HG03342 (cell line): ENCODE measurements around the gene LHPP.

Experiments
- ATAC-seq: cut with Tn5 transposase; IDR thresholded peaks from one replicate; pipeline ENCODE4 v1.9.1; 2021; ENCODE audit warnings: mild to moderate bottlenecking, moderate library complexity; ENCODE audit not compliant: unreplicated experiment

LHPP gene

DNA sequence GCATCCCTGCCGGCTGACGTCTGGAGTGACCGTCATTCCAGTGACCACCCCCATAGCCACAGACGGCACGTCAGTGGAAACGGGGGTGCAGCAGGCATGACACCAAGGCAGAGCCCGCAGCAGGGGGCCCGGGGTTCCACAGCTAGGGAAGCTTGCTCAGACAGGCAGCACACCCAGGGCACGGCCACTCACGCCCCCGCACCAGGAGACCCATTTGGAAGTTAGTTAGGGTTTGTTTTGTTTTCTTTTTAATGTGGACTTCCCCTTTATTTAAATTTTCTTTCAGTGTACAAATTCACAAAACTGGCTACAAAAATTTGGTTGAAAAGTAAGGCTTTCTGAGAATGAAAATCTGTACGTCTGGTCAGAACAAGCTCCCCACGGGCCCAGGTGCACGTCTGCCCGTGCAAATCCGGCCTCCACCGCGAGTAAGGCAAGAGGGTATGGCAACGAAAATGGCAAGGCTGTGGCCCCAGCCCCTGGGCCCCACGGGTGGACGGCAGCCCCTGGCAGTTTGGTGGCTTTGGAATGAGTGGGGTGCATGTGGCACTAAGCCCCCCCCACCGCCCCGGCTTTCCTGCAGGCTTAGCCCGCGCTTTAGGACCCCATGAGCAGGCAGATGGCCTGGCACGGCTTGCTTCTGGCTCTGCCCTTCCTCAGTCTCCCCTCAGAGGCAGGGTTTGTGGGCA, 158.3 kb downstream of the LHPP start:
- ATAC-seq, result peak; percentile 38

DNA sequence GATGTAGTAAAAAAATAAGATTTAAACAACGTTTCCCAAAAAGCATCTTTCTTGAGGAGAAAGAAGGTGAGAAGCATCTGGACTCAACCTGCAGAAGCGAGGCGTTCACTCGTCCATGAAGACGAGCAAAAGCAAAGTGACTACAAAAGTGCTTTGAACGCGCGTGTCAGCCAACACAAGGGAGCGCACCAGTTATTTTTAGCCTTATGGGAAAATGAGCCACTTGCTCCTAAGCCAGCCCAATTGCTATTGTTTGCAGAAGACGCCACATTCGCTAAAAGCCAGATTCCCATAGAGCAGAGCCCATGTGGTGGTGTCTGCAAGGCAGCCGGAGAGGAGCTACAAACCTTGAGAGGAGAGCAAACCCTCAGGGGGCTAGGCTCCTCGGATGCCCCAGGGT, 160.0 kb downstream of the LHPP start:
- ATAC-seq, result no peak

- ATAC-seq, result no peak
Measured at GRCh38 chr10:124622158-124622557, 160.5 kb downstream of the LHPP start.

DNA sequence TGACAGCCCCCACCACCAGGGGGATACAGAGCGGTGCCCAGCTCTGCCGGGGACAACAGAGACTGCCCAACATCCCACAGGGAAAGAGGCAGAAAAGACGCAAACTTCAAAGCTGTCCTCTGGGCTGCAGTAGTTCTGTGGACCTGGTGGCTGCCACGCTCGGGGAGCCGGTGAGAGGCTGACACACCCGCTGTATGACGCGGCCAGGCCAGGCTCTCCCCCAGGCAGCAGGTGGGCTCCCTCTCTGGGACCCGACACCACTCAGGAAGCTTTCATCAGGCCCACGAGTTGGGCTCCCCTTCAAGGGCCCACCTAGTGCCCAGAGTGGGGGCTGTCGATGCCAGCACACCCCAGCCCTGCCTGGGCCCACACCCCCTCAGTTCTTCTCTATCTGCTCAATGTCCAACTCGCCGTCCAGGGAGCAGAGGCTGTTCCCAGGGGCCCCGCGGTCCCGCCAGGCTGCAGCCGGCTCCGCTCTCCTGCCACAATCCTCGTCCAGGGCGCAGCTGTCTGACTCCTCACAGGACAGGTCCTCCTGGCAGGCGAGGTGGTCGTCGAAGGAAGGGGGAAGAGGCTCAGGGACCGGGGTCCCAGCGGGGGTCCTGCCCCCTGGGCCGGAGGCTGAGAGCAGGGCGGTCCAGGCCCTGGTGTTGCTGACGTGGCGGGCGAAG, 161.4 kb downstream of the LHPP start:
- no peak for ATAC-seq

- ATAC-seq, result no peak
Measured at GRCh38 chr10:124624006-124624405, 162.4 kb downstream of the LHPP start.

GRCh38 chr10:124624466-124624865, 162.8 kb downstream of the LHPP start:
- no peak for ATAC-seq

DNA sequence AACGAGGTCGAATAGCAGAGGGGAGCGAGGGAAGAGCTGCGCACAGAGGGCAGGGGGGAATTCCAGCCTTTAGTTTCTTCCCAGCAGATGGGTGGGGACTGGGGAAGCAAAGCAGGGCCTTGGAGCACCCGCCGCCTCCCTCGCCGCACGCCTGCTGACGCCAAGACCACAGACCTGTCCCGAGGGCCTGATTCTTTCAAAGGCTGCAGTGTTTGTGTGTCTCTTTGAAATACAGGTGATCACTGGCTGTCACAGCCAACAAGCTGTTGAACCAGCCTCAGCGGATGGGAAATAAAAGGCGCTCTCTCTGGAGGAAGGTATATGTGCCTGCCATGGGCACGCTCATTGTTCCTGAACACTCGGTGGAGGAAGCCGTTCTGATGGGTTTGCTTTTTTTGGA, 163.3 kb downstream of the LHPP start:
- no peak for ATAC-seq

DNA sequence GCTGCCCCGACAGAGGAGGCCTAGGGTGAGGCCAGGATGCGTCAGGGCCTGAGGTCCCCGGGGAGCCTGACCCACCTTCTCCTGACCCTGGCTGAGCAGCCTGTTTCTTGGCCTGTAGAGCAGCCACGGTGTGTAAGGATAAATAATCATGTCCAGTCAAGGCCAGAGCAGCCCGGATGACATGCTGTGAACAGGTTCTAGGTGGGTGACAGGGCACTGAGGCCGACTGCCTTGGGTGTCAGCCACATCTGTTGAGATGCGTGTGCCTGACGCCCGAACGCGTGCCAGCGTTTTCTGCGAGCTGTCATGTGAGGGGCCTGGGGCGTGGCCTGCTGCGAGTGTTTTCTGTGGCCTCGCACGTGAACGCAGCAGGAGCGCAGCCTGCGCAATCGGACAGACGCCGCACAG, 164.2 kb downstream of the LHPP start:
- ATAC-seq, result no peak

- no peak for ATAC-seq
Measured at GRCh38 chr10:124626759-124627380, 165.2 kb downstream of the LHPP start.

DNA sequence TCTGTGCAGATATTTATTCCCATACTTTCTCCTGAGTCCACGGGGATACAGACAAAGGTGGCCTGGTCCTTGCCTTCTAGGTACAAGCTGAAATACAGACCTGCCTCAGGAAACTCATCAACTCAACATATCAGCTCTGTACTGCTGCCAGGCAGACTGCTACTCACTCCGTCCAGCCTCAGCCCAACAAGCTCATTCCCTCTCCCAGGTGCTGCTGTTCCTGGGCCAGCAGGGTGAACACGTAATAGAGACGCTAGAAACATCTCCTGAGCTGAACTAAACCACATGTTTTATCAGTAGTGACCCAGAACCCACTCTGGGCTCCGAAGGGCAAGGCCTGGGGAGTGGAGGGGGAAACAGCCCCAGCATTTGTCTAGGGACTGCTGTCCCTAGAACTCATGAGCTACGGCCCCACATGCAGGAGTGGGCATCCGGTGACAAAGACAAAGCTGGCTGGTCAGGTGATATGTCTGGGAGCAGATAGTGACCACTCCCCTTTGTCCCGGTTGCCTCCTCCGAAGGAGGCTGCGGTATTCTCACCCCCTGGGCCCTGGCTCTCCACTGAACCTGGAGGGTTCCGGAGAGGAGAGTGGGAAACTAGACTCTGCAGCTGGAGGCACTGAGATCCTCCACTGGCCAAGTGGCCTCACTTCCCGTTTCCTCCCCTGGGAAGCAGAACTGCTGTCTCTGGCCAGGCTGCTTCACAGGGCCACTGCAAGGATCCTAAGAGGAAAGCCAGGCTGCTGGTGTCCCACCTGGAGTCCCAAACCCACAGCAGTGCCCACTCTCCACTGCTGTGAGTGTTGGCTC, 166.4 kb downstream of the LHPP start:
- no peak for ATAC-seq

GRCh38 chr10:124628676-124629021, 167.0 kb downstream of the LHPP start:
- no peak for ATAC-seq

- ATAC-seq, result no peak
Measured at GRCh38 chr10:124629415-124629814, 167.8 kb downstream of the LHPP start.

DNA sequence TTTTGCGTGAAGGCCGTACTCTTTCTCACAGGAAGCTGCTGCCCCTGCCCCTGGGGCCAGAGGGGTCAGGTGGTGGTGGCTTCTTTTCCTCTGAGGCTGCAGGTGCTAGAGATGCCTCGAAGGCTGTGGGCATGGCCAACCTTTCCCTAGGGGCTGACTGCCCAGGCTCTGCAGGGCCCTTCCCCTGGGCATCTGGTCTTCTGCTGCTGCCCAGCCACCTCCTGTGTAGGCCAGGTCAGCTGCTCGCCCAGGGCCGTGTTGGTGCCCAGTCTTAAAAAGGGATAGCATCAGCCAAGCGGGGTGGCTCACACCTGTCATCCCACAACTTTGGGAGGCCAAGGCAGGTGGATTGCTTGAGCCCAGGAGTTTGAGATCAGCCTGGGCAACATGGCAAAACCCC, 168.2 kb downstream of the LHPP start:
- no peak for ATAC-seq

GRCh38 chr10:124630551-124630950, 168.9 kb downstream of the LHPP start:
- ATAC-seq, result no peak

DNA sequence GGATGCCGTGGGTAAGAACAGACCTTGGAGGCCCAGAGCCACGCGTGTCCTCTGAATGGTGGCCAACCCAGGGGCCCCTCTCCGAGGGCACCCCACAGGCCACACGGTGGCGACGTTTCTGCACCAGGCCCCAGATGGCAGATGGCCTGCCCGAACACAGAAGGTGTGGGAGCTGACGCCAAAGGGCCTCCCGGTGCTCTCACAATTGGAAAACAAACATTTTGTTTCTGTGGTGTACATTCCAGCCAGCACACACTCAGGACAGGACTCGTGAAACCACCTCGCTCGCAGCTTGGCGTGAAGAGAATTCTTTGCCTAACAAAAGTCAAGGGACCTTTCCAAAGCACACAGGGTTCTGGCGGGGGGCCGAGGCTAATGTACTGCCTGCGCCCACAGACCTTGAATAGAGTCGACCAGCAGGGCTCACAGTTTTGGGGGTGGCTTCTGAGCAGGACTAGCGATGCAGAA, 170.5 kb downstream of the LHPP start:
- ATAC-seq, result no peak

DNA sequence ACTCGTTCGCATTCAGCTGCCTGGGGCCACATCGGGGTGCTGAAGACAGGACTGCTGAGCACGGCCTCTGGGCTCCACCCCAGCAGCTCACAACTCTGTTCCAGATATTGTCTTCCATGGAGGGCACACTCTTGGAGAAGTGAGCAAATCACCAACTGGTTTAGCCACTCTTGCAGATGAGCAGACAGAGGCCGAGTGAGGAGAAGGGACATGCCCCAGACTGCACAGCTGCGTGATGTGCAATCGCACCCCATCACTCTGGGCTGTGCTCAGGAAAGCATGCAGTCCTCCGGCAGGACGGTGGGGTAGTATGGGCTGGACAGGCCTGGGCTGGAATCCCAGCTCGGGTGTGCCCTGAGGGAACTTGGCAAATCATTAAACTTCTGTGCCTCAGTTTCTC, 170.9 kb downstream of the LHPP start:
- no peak for ATAC-seq

DNA sequence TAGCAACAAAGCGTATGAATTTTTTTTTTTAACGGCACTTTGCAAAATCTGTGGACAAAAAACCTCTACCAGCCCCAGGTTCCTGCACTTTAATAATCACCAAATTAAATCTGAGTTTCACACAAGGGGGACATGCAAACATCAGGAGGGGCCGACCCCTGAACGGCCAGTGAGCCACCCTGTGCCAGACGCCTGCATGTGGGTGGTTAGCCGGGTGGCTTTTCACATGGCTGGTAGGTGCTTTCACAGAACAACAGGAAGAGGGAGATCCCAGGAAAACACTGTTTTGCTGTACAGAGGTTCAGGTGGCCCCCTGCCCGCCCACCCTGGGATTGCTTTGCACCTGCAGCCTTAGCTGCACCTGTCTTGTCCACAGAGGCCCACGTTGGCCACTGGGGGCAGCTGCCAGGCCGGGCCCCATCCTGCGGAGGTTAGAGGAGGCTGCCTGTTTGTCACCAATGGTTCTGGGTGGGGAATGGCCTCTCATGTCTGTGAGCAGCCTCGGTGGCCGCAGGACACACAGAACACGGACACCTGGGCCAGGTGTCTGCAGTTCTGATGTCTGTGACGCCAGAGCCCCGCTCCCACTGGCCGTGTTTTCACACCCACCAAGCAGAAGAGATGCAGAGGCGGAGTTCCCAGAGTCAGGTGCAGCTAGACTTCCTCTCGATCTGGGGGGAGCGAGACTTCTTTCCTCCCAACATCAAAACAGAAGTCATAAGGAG, 174.8 kb downstream of the LHPP start:
- no peak for ATAC-seq

GRCh38 chr10:124637091-124637700, 175.6 kb downstream of the LHPP start:
- ATAC-seq, result no peak

GRCh38 chr10:124637746-124638145, 176.1 kb downstream of the LHPP start:
- ATAC-seq, result no peak

DNA sequence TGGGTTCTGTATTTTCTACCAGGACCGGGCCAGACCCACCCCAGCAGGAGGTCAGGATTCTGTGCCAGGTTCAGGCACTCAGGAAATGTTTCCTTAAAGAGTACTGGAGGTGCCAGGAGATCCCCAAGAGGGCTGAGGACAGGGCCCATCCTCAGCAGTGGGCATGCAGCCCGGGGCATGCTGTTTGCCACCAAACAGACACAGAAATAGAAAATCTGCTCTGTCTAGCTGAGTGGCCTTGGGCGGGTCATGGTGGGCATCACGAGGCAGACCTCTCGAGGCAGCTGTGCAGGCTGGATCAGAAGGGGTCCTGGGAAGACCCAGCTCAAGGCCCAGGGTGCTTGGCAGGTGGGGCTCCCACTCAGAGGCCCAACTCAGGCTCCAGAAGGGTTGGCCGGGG, 177.6 kb downstream of the LHPP start:
- no peak for ATAC-seq
